HEK293 (cell line): ENCODE measurements around the gene FLCN.

Experiments used
- CTCF ChIA-PET: fragments of 350-600 bp; formaldehyde crosslinking; extraction: SDS; loops from one replicate; lab custom pipeline; 2021; ENCODE audit warnings: antibody characterized with exemption; lab: Yijun Ruan, JAX
- POLR2A ChIA-PET: fragments of 300-600 bp; formaldehyde crosslinking; extraction: SDS; loops from one replicate; lab custom pipeline; 2020; ENCODE audit warnings: antibody characterized with exemption, inconsistent platforms; lab: Yijun Ruan, JAX
- H3K27ac ChIP-seq: fragments of 200-500 bp; sonication (Bioruptor generic); 2 replicates; pipeline ENCODE4 v1.5.1; 2014; ENCODE audit warnings: low read depth, low read length, control low read depth, inconsistent platforms; ENCODE audit errors: extremely low read depth
- H3K36me3 ChIP-seq, 2 experiments: fragments of 200-500 bp in 1 of 2; sonication (Bioruptor generic) in 1 of 2; 1 replicate in 1 of 2; 2 replicates in 1 of 2; pipeline ENCODE4 v1.5.1; 2014 to 2017; ENCODE audit warnings: inconsistent platforms in 2 of 2, low read length in 2 of 2; ENCODE audit not compliant: control insufficient read depth in 2 of 2, insufficient read depth in 1 of 2
- H3K4me1 ChIP-seq: fragments of 200-500 bp; sonication (Bioruptor generic); 2 replicates; pipeline ENCODE4 v1.5.1; 2014; ENCODE audit warnings: mild to moderate bottlenecking, low read length, inconsistent platforms; ENCODE audit not compliant: control insufficient read depth, insufficient read depth
- H3K4me3 ChIP-seq: 2 replicates; pipeline ENCODE4 v1.5.1; 2011; ENCODE audit warnings: low read depth, mild to moderate bottlenecking, control low read depth, low read length, moderate library complexity
- H3K9me3 ChIP-seq: fragments of 200-500 bp; sonication (Bioruptor generic); 2 replicates; pipeline ENCODE4 v1.5.1; 2014; ENCODE audit warnings: low read depth, low read length, inconsistent platforms; ENCODE audit not compliant: control insufficient read depth, insufficient read depth
- FEZF1 ChIP-seq: fragments of 450-650 bp; formaldehyde crosslinking; IDR thresholded peaks from 2 replicates; pipeline ENCODE4 v1.5.1; 2016; ENCODE audit warnings: missing biosample characterization, missing genetic modification characterization
- KLF16 ChIP-seq: fragments of 450-650 bp; formaldehyde crosslinking; IDR thresholded peaks from 2 replicates; pipeline ENCODE4 v1.5.1; 2017; ENCODE audit warnings: missing biosample characterization, missing genetic modification characterization
- SCRT2 ChIP-seq: fragments of 450-650 bp; formaldehyde crosslinking; IDR thresholded peaks from 2 replicates; pipeline ENCODE4 v1.5.1; 2016; ENCODE audit warnings: missing biosample characterization, missing genetic modification characterization
- YY2 ChIP-seq: fragments of 450-650 bp; formaldehyde crosslinking; IDR thresholded peaks from 2 replicates; pipeline ENCODE4 v1.5.1; 2016; ENCODE audit warnings: missing biosample characterization, missing genetic modification characterization
- ZNF112 ChIP-seq: fragments of 450-650 bp; formaldehyde crosslinking; IDR thresholded peaks from 2 replicates; pipeline ENCODE4 v1.5.0; 2017; ENCODE audit warnings: missing biosample characterization, missing genetic modification characterization
- ZNF114 ChIP-seq: fragments of 450-650 bp; formaldehyde crosslinking; IDR thresholded peaks from 2 replicates; pipeline ENCODE4 v1.5.0; 2017; ENCODE audit warnings: missing biosample characterization, missing genetic modification characterization
- ZNF121 ChIP-seq: fragments of 450-650 bp; formaldehyde crosslinking; IDR thresholded peaks from 2 replicates; pipeline ENCODE4 v1.5.1; 2016; ENCODE audit warnings: missing biosample characterization, missing genetic modification characterization
- ZNF169 ChIP-seq: fragments of 450-650 bp; formaldehyde crosslinking; IDR thresholded peaks from 2 replicates; pipeline ENCODE4 v1.5.1; 2016; ENCODE audit warnings: missing biosample characterization, missing genetic modification characterization
- ZNF202 ChIP-seq: fragments of 450-650 bp; formaldehyde crosslinking; IDR thresholded peaks from 2 replicates; pipeline ENCODE4 v1.5.1; 2016; ENCODE audit warnings: missing biosample characterization, missing genetic modification characterization, borderline replicate concordance
- ZNF366 ChIP-seq: fragments of 450-650 bp; formaldehyde crosslinking; conservative IDR thresholded peaks from 2 replicates; pipeline ENCODE4 v1.5.1; 2016; ENCODE audit warnings: missing biosample characterization, missing genetic modification characterization
- ZNF404 ChIP-seq: fragments of 450-650 bp; formaldehyde crosslinking; IDR thresholded peaks from 2 replicates; pipeline ENCODE4 v1.5.1; 2017; ENCODE audit warnings: missing biosample characterization, missing genetic modification characterization
- ZNF624 ChIP-seq: fragments of 450-650 bp; formaldehyde crosslinking; IDR thresholded peaks from 2 replicates; pipeline ENCODE4 v1.5.1; 2017; ENCODE audit warnings: missing biosample characterization, missing genetic modification characterization
- ZNF843 ChIP-seq: fragments of 450-650 bp; formaldehyde crosslinking; IDR thresholded peaks from 2 replicates; pipeline ENCODE4 v1.5.1; 2016; ENCODE audit warnings: missing biosample characterization, missing genetic modification characterization
- ZSCAN16 ChIP-seq: fragments of 450-650 bp; formaldehyde crosslinking; IDR thresholded peaks from 2 replicates; pipeline ENCODE4 v1.5.1; 2016; ENCODE audit warnings: missing biosample characterization, missing genetic modification characterization
- ZSCAN30 ChIP-seq: fragments of 450-650 bp; IDR thresholded peaks from 2 replicates; pipeline ENCODE4 v1.5.1; 2018; ENCODE audit warnings: missing biosample characterization, mild to moderate bottlenecking, missing genetic modification characterization, moderate library complexity
- ZXDB ChIP-seq: fragments of 450-650 bp; formaldehyde crosslinking; IDR thresholded peaks from 2 replicates; pipeline ENCODE4 v1.5.1; 2016; ENCODE audit warnings: missing biosample characterization, missing genetic modification characterization
- TF ChIP-seq, protein P1 (sequence below): fragments of 450-650 bp; formaldehyde crosslinking; IDR thresholded peaks from 2 replicates; pipeline ENCODE4 v1.5.1; 2017; ENCODE audit warnings: missing biosample characterization, missing genetic modification characterization
- TF ChIP-seq, protein P2 (sequence below): fragments of 450-650 bp; formaldehyde crosslinking; IDR thresholded peaks from 2 replicates; pipeline ENCODE4 v1.5.1; 2016; ENCODE audit warnings: missing biosample characterization, missing genetic modification characterization
- TF ChIP-seq, protein P3 (sequence below): fragments of 450-650 bp; formaldehyde crosslinking; optimal IDR thresholded peaks from 2 replicates; pipeline ENCODE3; 2016; ENCODE audit warnings: missing biosample characterization, mild to moderate bottlenecking, missing genetic modification characterization
- TF ChIP-seq, protein P4 (sequence below): fragments of 450-650 bp; formaldehyde crosslinking; IDR thresholded peaks from 2 replicates; pipeline ENCODE4 v1.5.0; 2017; ENCODE audit warnings: missing biosample characterization, missing genetic modification characterization, borderline replicate concordance

FLCN gene

DNA sequence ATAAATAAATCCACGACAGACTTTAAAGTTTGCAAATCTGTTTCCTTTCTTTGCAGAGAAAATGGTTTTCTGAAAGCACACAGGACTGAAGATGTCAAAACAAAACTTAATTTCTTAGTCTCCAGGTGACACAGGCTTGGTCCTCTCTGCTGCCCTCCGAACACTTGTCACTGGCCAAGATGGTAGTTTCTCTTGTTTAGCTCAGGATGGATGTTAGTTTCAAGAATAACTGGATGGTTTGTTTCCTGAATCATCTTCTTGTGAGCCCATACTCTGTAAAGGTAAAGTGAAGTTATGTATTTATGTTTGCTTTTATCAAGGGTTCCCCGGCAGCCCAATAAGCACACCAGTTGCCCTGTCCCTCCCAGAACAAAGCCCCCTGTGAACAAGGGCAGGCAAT lies 9.9 kb upstream of the FLCN start:
- H3K4me3 ChIP-seq, result no peak overlapping the region
- TF ChIP-seq, protein P1, sequence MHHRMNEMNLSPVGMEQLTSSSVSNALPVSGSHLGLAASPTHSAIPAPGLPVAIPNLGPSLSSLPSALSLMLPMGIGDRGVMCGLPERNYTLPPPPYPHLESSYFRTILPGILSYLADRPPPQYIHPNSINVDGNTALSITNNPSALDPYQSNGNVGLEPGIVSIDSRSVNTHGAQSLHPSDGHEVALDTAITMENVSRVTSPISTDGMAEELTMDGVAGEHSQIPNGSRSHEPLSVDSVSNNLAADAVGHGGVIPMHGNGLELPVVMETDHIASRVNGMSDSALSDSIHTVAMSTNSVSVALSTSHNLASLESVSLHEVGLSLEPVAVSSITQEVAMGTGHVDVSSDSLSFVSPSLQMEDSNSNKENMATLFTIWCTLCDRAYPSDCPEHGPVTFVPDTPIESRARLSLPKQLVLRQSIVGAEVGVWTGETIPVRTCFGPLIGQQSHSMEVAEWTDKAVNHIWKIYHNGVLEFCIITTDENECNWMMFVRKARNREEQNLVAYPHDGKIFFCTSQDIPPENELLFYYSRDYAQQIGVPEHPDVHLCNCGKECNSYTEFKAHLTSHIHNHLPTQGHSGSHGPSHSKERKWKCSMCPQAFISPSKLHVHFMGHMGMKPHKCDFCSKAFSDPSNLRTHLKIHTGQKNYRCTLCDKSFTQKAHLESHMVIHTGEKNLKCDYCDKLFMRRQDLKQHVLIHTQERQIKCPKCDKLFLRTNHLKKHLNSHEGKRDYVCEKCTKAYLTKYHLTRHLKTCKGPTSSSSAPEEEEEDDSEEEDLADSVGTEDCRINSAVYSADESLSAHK, result peak; percentile 90
- no peak for TF ChIP-seq ZNF366 (tag by site-specific recombination)
- TF ChIP-seq, all 188 proteins: peak for 1
- H3K36me3 ChIP-seq, result peaks cover 58 to 68% of the 10 kb centered on the region in 2 experiments
- POLR2A ChIA-PET, result interaction anchor here (0.6 to 2.6 kb wide), 3 partner anchors 9 to 206 kb away, joined by 6 to 11 read pairs (median 8); partner anchors contain the start of gene FLCN
- H3K4me1 ChIP-seq, result no peaks in the 10 kb centered on the region
- no peaks in the 10 kb centered on the region for H3K9me3 ChIP-seq
- CTCF ChIA-PET, result interaction anchor here (1.3 kb wide), 1 partner anchor 24 kb away, joined by 5 read pairs; no protein-coding TSS in a partner anchor
- no peak overlapping the region for H3K27ac ChIP-seq

DNA sequence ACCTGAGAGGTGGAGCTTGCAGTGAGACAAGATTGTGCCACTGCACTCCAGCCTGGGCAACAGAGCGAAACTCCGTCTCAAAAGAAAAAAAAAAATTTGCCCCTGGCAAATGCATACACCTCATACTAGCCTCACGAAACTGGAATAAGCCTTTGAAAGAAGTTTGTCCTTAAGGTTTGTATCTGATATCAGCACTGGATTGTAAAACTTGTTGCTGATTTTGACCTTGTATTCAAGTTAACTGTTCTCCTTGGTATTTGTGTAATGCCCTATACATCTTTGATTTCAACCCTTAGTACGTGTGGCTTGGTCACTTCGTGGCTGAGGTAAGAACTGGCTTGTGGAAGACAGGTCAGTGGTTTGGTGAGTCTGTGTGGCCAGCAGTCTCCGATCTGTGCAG lies 6.2 kb upstream of the FLCN start:
- Histone ChIP-seq H3K4me1 (no peaks in the 10 kb centered on the region; the same call in 1 of the 2 replicates), H3K27ac (no peak overlapping the region), H3K4me3 (no peak overlapping the region), H3K36me3 (peaks cover 29 to 39% of the 10 kb centered on the region in 2 experiments), H3K9me3 (no peaks in the 10 kb centered on the region)
- CTCF ChIA-PET, result no interaction called here
- POLR2A ChIA-PET, result interaction anchor here (1.6 kb wide), 1 partner anchor 38 kb away, joined by 5 read pairs; the partner anchor contains the start of gene COPS3
- peak; percentile 61 for TF ChIP-seq SCRT2 (tag by site-specific recombination)
- TF ChIP-seq ZNF404 (tag by site-specific recombination), result no peak
- TF ChIP-seq ZNF112 (tag by site-specific recombination), result no peak
- TF ChIP-seq ZNF843 (tag by site-specific recombination), result no peak
- no peak for TF ChIP-seq ZSCAN16 (tag by site-specific recombination)
- no peak for TF ChIP-seq ZNF121 (tag by site-specific recombination)
- no peak for TF ChIP-seq YY2 (tag by site-specific recombination)
- TF ChIP-seq, all 188 proteins: peak for 1

DNA sequence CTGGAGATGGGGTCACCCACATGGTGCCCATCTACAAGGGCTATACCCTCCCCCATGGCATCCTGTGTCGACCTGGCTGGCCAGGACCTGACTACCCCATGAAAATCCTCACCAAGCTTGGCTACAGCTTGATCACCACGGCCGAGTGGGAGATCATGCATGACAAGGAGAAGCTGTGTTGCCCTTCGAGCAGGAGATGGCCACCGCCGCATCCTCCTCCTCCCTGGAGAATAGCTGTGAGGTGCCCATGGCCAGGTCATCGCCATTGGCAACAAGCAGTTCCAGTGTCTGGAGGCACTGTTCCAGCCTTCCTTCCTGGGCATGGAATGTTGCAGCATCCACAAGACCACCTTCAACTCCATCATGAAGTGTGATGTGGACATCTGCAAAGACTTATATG lies 5.3 kb upstream of the FLCN start:
- H3K4me3 ChIP-seq, result no peak overlapping the region
- no peak overlapping the region for H3K27ac ChIP-seq
- no peaks in the 10 kb centered on the region; the same call in 1 of the 2 replicates for H3K4me1 ChIP-seq
- ChIA-PET POLR2A (no interaction called here), CTCF (no interaction called here)
- no peaks in the 10 kb centered on the region for H3K9me3 ChIP-seq
- H3K36me3 ChIP-seq, result peaks cover 20 to 29% of the 10 kb centered on the region in 2 experiments
- TF ChIP-seq, protein P2, sequence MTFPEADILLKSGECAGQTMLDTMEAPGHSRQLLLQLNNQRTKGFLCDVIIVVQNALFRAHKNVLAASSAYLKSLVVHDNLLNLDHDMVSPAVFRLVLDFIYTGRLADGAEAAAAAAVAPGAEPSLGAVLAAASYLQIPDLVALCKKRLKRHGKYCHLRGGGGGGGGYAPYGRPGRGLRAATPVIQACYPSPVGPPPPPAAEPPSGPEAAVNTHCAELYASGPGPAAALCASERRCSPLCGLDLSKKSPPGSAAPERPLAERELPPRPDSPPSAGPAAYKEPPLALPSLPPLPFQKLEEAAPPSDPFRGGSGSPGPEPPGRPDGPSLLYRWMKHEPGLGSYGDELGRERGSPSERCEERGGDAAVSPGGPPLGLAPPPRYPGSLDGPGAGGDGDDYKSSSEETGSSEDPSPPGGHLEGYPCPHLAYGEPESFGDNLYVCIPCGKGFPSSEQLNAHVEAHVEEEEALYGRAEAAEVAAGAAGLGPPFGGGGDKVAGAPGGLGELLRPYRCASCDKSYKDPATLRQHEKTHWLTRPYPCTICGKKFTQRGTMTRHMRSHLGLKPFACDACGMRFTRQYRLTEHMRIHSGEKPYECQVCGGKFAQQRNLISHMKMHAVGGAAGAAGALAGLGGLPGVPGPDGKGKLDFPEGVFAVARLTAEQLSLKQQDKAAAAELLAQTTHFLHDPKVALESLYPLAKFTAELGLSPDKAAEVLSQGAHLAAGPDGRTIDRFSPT (tag by site-specific recombination), result no peak
- no peak for TF ChIP-seq ZNF169 (tag by site-specific recombination)
- TF ChIP-seq ZNF202 (tag by site-specific recombination), result no peak
- TF ChIP-seq ZXDB, result no peak
- TF ChIP-seq FEZF1 (tag by site-specific recombination), result no peak
- TF ChIP-seq, protein P1, result no peak
- TF ChIP-seq ZSCAN30, result no peak
- TF ChIP-seq ZNF114, result no peak
- TF ChIP-seq, protein P3, sequence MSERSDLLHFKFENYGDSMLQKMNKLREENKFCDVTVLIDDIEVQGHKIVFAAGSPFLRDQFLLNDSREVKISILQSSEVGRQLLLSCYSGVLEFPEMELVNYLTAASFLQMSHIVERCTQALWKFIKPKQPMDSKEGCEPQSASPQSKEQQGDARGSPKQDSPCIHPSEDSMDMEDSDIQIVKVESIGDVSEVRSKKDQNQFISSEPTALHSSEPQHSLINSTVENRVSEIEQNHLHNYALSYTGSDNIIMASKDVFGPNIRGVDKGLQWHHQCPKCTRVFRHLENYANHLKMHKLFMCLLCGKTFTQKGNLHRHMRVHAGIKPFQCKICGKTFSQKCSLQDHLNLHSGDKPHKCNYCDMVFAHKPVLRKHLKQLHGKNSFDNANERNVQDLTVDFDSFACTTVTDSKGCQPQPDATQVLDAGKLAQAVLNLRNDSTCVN (tag by site-specific recombination), result no peak
- TF ChIP-seq, protein P4, sequence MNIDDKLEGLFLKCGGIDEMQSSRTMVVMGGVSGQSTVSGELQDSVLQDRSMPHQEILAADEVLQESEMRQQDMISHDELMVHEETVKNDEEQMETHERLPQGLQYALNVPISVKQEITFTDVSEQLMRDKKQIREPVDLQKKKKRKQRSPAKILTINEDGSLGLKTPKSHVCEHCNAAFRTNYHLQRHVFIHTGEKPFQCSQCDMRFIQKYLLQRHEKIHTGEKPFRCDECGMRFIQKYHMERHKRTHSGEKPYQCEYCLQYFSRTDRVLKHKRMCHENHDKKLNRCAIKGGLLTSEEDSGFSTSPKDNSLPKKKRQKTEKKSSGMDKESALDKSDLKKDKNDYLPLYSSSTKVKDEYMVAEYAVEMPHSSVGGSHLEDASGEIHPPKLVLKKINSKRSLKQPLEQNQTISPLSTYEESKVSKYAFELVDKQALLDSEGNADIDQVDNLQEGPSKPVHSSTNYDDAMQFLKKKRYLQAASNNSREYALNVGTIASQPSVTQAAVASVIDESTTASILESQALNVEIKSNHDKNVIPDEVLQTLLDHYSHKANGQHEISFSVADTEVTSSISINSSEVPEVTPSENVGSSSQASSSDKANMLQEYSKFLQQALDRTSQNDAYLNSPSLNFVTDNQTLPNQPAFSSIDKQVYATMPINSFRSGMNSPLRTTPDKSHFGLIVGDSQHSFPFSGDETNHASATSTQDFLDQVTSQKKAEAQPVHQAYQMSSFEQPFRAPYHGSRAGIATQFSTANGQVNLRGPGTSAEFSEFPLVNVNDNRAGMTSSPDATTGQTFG, result no peak
- no peak for TF ChIP-seq ZNF624
- TF ChIP-seq KLF16, result no peak
